T-helper 2 cell (primary cell): ENCODE data around the gene CRTC1.

Experiments
- DNase-seq, 5 experiments: peaks; one replicate each; pipeline versions ENCODE4 v3.0.0 to v3.0.0-alpha.2; 2012 to 2022
- total RNA-seq, 2 donors: gene quantifications; one replicate each; lab custom pipeline; 2026; lab: John Stamatoyannopoulos, UW

Gene CRTC1
- 13.4 to 20.7 reads per million in 2 donors for total RNA-seq

GRCh38 chr19:18683109-18683957, at the start of gene CRTC1:
TSS of gene CRTC1 (plus strand) at chr19:18683680. CDS start at chr19:18683703, 23 bp downstream.
- DNase-seq, result peak; percentile 80 to 93 (median 92)

- peak in 1 of 5 experiments; percentile 55 for DNase-seq
Observed at GRCh38 chr19:18634612-18635297, 48.7 kb upstream of the CRTC1 start.

- DNase-seq, result no peak
Observed at GRCh38 chr19:18635831-18636182, 47.7 kb upstream of the CRTC1 start.

GRCh38 chr19:18636183-18636968, 47.1 kb upstream of the CRTC1 start:
- DNase-seq, result peak; percentile 97 to 99 (median 98)

- no peak for DNase-seq
Observed at GRCh38 chr19:18636969-18637629, 46.4 kb upstream of the CRTC1 start, which contains the start of gene KLHL26. TSS of gene KLHL26 (plus strand) at chr19:18637028. CDS start at chr19:18637055, 27 bp downstream.

GRCh38 chr19:18637673-18638630, 45.5 kb upstream of the CRTC1 start:
- no peak for DNase-seq

- no peak for DNase-seq
Observed at GRCh38 chr19:18639706-18640243, 43.7 kb upstream of the CRTC1 start.

- peak in 1 of 5 experiments; percentile 10 for DNase-seq
Observed at GRCh38 chr19:18644196-18645034, 39.1 kb upstream of the CRTC1 start.

- DNase-seq, result no peak
Observed at GRCh38 chr19:18645035-18645511, 38.4 kb upstream of the CRTC1 start.

GRCh38 chr19:18646535-18647370, 36.7 kb upstream of the CRTC1 start:
- DNase-seq, result no peak

- no peak for DNase-seq
Observed at GRCh38 chr19:18647371-18647767, 36.1 kb upstream of the CRTC1 start.

- DNase-seq, result no peak
Observed at GRCh38 chr19:18647807-18648206, 35.7 kb upstream of the CRTC1 start.

- DNase-seq, result no peak
Observed at GRCh38 chr19:18648973-18649315, 34.5 kb upstream of the CRTC1 start.

- DNase-seq, result no peak
Observed at GRCh38 chr19:18649371-18650020, 34.0 kb upstream of the CRTC1 start.

GRCh38 chr19:18650021-18650390, 33.5 kb upstream of the CRTC1 start:
- no peak for DNase-seq

GRCh38 chr19:18650468-18651041, 32.9 kb upstream of the CRTC1 start:
- DNase-seq, result no peak

- no peak for DNase-seq
Observed at GRCh38 chr19:18651300-18651699, 32.2 kb upstream of the CRTC1 start.

- DNase-seq, result no peak
Observed at GRCh38 chr19:18651733-18652132, 31.7 kb upstream of the CRTC1 start.
